BJ (cell line): ENCODE data around the gene CKB. TPM values are rescaled to one million over a fixed set of nuclear protein-coding genes. Genes with fewer than 3 reads are reported as not detected.

Source experiments
- CTCF ChIA-PET: fragments of 350-600 bp; formaldehyde crosslinking; extraction: SDS; loops from one replicate; lab custom pipeline; 2021; ENCODE audit warnings: antibody characterized with exemption, inconsistent platforms; lab: Yijun Ruan, JAX
- POLR2A ChIA-PET: fragments of 300-600 bp; sonication (Branson Sonifier 250); formaldehyde crosslinking; extraction: SDS; loops from one replicate; lab custom pipeline; 2021; ENCODE audit warnings: antibody characterized with exemption; lab: Charles Lee
- DNase-seq: peaks from one replicate; pipeline ENCODE4 v3.0.0-alpha.2; 2011; ENCODE audit warnings: low read depth
- H3K27me3 ChIP-seq: 2 replicates; pipeline ENCODE4 v1.6.0; 2011; ENCODE audit warnings: low read length; ENCODE audit not compliant: control insufficient read depth, insufficient read depth
- H3K36me3 ChIP-seq: 2 replicates; pipeline ENCODE4 v1.5.1; 2011; ENCODE audit warnings: low read length; ENCODE audit not compliant: control insufficient read depth, insufficient read depth
- H3K4me3 ChIP-seq: 2 replicates; pipeline ENCODE4 v1.5.1; 2011; ENCODE audit warnings: low read depth, mild to moderate bottlenecking, control low read depth, low read length
- polyA plus RNA-seq: library from polyadenylated mRNA; depleted of rRNA; stranded (reverse); fragments of >200 nt; gene quantifications from 2 replicates; pipeline ENCODE4 v1.2.3, GENCODE V29; 2011
- TF ChIP-seq, protein P1 (sequence below): IDR thresholded peaks from 2 replicates; pipeline ENCODE4 v1.5.1; 2011; ENCODE audit warnings: low read depth, mild to moderate bottlenecking, control low read depth, inconsistent platforms, low read length, moderate library complexity; ENCODE audit not compliant: insufficient read depth

The CKB gene
- polyA plus RNA-seq, 1 experiment: 74.7 TPM

DNA sequence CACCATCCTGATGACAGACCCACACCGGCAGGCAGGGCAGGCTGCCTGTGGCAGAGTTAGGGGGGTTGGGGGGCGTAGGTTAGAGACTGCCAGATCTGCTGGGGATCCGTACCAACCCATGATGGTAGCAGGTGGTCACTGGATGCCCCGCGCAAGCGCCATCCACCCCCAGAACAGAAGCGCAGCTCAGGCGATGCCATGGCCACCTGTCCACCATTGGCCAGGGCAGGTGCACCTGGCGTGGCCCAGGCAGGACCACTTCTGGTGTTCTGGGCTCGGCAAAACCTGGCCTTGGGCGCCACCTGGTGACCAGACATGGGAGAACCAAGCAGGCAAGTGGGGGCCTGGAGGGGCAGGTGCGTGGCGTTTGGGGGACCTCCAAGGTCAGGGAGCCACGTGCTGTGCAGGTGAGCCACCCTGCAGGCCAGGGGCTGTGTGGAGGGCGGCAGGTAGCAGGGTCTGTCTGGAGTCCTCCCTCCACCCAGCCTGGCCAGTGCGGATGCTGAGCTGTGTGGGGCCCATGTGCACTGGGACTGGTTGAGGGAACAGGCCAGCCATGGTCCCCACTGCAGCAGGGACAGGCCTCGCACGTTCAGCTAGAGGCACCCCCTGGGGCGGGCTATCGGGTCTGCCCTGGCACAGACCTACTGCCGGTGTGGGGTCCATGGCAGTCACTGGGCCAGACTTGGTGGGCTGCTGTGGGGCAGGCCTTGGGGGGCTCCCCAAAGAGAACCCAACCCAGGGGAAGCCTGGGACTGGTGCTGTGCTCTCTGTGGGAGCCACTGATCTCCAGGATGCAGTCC is 24.2 kb upstream of the CKB start:
- Histone ChIP-seq H3K4me3 (no peak overlapping the region), H3K36me3 (no peaks in the 10 kb centered on the region), H3K27me3 (no peaks in the 10 kb centered on the region)
- POLR2A ChIA-PET: no interaction called here
- CTCF ChIA-PET: interaction anchor here (0.5 to 15.2 kb wide), 14 partner anchors 8 to 118 kb away, joined by 3 to 228 read pairs (median 6); partner anchors contain the start of genes CKB and TRMT61A
- no peak for DNase-seq
- TF ChIP-seq, protein P1, sequence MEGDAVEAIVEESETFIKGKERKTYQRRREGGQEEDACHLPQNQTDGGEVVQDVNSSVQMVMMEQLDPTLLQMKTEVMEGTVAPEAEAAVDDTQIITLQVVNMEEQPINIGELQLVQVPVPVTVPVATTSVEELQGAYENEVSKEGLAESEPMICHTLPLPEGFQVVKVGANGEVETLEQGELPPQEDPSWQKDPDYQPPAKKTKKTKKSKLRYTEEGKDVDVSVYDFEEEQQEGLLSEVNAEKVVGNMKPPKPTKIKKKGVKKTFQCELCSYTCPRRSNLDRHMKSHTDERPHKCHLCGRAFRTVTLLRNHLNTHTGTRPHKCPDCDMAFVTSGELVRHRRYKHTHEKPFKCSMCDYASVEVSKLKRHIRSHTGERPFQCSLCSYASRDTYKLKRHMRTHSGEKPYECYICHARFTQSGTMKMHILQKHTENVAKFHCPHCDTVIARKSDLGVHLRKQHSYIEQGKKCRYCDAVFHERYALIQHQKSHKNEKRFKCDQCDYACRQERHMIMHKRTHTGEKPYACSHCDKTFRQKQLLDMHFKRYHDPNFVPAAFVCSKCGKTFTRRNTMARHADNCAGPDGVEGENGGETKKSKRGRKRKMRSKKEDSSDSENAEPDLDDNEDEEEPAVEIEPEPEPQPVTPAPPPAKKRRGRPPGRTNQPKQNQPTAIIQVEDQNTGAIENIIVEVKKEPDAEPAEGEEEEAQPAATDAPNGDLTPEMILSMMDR: peak; percentile 88

DNA sequence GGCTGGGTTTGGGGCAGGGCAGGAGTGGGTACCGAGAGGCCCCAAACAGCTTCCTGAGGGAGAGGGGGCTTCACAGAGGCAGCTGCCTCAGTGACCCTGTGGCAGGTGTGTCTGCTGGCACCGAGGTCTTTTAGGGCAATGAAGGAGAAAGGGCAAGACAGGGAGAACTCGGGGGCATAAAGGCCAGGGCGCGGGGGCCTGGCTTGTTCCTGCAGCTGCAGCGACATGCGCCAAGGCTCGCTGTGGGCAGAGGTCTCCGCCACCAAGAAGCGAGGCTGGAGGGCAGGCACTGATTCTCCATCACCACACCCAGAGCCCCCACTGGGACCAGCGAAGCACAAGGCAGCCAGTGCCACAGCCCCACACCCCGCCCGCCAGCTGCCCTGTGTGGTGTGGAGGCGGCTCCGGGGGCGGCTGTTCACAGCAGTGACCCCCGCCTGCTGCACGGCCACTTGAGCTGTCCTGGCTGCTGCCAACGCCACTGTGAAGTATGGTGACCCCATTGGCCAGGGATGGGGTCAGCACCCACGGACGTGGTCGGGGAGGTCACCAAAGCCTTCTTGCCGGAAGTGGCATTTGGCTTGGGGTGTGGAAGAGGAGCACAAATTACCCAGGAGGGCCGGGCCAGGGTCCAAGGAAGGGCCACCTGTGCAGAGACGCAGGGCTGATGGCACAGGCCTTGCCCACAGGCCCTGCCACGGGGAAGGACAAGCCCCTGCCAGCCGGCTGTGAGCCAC is 23.5 kb upstream of the CKB start:
- Histone ChIP-seq H3K27me3 (no peaks in the 10 kb centered on the region), H3K4me3 (no peak overlapping the region), H3K36me3 (no peaks in the 10 kb centered on the region)
- ChIA-PET CTCF (interaction anchor here (0.7 to 15.2 kb wide), 6 partner anchors 9 to 45 kb away, joined by 4 to 228 read pairs (median 10); partner anchors contain the start of gene CKB), POLR2A (no interaction called here)
- TF ChIP-seq, protein P1: no peak
- DNase-seq: no peak

DNA sequence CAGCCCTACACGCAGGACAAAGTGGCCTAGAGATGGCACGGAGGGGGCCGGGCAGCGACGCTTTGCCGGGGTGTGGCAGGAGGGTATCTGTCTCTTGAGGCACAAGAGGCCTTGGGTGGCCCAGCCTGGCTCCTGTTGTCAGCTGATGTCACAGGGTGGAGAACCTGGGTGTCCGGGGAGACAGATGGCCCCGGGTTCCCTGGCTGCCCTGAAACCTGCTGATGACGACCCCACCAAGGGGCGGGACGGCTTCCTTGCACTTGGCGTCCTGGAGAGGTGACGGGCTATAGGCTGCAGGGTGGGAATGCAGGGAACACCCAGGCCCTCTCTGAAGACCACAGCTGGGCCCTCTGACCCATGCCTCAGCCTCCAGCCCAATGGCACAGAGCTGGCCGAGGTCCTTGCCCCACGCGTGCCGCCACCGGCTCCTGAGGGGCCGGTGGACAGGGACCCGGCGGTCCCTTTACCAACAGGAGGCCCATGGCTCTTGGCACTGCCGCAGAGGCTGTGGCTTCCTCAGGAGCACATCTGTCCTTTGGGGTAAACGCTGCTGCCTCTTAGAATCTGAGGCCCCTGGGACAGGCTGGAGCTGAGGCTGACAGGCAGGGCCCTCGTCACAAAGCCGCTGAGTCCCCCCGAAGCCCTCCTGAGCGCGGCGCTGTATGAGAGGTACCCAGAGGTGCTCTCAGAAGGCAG is 22.7 kb upstream of the CKB start:
- H3K4me3 ChIP-seq: no peak overlapping the region
- ChIA-PET CTCF (interaction anchor here (0.7 to 15.2 kb wide), 5 partner anchors 9 to 44 kb away, joined by 4 to 228 read pairs (median 12); partner anchors contain the start of gene CKB), POLR2A (no interaction called here)
- no peaks in the 10 kb centered on the region for H3K36me3 ChIP-seq
- no peak for DNase-seq
- H3K27me3 ChIP-seq: no peaks in the 10 kb centered on the region
- TF ChIP-seq, protein P1: no peak

DNA sequence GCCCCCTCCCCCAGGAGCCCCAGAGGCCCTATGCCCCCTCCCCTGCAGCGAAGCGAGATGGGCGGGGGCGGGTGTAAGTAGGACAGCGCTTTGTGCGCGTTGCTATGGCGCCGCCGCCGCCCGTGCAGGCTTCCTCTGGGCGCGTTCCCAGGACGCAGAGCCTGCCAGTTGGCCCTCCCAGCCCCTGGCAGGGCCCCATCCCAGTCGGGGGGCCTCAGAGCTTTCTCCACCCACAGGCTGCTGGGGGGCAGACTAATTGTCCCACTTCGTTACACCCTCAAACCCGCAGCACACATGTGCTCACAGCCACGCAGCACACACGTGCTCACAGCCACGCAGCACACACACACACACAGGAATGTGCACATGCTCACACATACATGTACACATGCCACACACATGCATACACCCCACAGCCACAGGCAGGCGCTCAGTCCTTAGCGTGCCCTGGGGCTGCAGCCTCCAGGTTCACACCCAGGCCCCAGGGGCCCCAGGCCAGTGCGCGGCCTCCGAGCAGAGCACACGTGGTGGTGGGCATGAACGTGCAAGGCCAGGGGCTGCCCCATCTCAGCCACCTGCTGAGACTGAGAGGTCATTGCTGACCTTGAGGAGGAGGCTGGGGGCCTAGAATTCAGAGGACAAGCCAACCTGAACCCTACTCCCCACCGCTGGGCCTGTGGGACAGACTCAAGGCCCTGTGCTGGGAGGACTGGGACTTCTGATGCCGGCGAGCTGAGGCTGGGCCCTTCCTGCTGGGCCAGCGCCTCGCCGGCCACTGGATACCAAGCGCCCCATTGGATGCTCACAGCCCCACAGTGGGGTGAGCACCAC is 22.0 kb upstream of the CKB start:
- Histone ChIP-seq H3K27me3 (no peaks in the 10 kb centered on the region), H3K36me3 (no peaks in the 10 kb centered on the region), H3K4me3 (no peak overlapping the region)
- ChIA-PET POLR2A (no interaction called here), CTCF (interaction anchor here (1.1 to 15.2 kb wide), 3 partner anchors 15 to 43 kb away, joined by 3 to 228 read pairs (median 92); partner anchors contain the start of gene CKB)
- no peak for DNase-seq
- TF ChIP-seq, protein P1: no peak
